ENCODE results near the gene AHNAK2.
A peak's percentile ranks its signal among the peaks of the same experiment; 100 is the strongest.

AHNAK2 gene

DNA sequence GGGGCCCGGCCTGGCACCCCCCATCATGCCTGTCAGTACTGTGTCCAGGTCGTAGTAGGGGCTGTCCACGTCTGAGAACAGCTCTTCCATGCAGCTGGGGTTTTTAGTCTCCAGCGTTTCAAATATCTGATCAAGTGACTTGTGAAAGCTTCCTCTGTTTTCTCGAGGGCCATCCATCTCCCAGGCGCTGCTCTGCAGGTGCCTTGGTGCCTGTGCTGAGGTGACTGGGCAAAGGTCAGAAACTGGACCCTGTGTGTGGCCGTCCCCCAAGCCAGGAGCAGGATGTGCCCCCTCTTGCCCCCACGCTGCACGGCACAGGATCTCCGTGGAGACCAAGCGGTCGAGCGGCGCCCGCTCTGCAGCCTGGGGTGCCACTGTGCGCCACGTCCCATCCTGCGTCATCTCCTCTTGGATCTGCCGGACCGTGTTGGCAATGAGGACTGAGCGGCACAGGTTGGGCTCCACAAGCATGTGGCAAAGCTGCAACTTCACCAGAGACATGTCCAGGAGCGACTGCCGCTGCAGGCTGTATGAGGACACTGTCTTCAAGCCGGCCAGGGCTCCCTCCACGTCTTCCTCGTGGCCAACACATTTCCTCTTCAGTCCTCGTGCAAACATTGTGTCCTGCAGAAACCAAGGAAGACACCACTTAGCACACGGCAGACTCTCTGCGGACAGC, 33.3 kb upstream of the AHNAK2 start:
- DNase-seq: no peak

DNA sequence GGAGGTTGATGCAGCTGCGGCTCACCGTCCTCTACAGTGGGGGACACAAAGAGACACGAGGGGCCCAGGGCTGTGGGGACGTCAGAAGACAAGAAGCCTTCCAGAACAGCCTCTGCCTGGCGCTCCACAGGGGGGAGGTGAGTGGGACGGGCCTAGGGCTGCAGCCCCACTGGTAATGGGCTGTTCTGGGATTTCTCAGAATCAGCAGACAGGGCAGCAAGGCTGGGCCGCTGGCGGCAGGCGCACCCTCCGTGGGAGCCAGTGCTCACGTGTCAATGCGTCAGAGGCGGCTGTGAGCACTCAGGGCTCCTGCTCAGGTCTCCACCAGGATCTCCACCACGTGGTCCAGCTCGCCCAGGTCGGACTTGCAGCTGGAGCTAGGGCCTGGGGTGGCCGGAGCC, 32.7 kb upstream of the AHNAK2 start:
- no peak for DNase-seq

DNA sequence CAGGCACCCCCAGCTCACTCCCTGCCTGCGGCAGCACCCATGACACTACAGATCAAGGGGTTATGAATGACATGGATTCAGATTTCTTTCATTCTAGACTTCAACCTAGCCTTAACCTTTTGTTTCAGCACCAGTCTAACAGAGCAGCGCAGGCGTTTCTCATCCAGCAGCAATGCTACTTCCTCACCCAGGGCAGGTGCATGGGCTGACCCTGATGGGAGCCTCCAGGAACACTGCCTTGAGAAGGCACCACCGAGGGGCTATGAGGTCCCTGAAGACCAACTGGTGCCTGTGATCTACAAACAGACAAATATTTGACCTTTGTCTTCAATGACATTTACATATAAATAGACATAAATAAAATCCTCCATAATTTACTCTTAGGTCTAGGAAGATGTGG, 31.9 kb upstream of the AHNAK2 start:
- no peak for DNase-seq

DNA sequence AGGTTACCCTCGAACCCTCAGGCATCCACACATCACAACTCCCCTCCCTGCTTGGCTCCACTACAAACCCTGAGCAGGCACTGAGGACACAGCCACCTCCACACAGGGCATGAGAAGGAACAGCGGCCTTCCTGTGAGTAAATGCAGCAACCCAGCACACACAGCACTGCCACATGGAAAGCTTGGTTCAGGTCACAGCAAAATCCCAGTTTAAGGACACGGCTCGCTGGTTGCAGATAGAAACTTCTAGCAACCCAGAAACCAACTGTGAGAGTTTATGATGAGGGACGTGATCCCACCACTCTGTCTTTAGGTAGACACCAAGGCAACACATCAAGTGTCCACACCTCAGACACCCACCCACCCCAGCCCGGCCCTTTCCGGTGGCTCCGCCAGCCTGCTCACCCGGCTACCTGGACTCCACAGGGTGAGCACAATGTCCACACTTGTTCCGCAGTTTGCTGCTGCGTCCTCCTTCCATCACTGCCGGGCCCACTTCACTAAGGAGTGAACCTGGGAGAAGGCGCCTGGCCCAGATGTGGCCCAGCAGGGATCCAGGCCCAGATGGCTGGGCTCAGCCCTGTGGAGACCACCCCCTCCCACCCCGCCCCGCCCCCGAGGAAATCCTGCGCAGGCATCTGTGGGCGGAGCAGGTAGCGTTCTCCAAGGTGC, 29.6 kb upstream of the AHNAK2 start:
- no peak for DNase-seq

DNA sequence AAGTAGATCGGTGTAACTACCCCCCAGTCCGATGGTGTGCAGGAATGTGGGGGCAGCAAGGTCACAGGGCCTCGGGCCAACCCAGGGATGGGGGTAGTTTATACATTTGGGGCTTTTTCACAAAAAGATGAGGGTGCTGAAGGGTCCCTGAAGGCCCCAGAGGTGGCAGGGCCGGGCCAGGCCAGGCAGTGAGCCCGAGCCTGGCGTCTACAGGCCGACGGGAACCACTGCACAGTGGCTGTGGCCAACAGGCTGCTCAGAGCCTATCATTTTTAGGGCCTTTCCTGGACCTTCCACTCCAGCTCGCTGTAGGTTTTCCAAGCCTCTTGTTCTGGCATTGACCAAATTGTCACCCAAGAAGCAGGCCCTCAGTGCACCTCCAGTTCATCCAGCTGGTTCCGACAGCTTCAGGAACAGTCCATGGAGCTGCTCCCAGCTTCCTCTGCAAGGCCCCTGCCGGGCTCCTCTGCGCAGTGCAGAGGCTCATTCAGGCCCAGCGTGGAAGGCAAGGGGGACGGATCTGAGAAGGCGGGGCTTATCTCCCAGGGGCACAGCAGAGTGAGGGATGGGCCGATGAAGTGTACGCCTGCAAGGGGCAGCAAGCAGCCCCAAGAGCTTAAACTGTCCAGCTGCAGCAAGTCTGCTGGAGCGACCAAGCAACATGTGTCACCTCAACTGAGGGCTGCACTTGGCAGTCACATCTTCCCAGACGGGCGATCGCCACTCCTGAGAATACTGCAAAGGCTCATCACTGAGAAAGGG, 28.8 kb upstream of the AHNAK2 start:
- no peak for DNase-seq

DNA sequence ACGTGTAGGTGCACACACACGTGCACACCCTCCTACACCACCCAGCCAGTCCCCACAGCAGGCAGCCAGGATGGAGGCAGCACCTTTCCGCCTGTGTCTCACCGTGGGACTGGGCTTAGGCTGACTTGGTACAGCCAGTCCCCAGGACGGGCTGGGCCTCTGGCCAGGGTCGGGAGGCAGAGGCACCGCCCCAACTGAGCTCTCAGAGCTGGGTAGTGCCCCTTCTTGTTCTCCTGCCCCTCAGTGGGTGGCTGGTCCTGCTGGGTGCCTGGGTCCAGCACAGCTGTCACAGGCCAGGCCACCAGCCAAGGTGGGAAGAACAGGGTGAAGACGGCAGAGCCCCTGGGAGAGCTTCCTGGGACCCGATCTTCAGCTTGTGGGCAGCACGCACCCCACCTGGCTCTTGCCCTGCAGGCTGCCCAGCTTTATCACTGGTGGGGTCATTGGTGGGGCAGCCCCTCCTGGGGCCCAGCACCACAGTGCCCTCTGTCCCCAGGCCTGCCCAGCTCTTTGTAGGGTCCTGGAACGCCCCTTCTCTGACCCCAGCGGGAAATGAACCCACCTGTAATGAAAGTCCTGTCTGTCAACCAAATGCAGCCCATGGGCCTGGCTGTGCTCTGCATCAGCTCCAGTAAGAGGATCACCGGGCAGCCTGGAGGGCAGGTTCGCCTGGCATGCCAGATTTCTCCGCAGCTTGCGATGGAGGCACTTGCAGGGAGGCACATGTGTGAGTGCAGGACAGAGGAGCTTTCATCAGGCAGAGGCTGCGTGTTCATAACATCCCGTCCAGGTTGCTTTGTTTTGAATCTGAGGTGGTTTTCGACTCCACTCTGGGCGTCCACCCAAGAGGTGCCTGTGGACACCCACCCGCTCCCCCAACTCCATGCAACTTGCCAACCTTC, 28.0 kb upstream of the AHNAK2 start:
- no peak for DNase-seq

DNA sequence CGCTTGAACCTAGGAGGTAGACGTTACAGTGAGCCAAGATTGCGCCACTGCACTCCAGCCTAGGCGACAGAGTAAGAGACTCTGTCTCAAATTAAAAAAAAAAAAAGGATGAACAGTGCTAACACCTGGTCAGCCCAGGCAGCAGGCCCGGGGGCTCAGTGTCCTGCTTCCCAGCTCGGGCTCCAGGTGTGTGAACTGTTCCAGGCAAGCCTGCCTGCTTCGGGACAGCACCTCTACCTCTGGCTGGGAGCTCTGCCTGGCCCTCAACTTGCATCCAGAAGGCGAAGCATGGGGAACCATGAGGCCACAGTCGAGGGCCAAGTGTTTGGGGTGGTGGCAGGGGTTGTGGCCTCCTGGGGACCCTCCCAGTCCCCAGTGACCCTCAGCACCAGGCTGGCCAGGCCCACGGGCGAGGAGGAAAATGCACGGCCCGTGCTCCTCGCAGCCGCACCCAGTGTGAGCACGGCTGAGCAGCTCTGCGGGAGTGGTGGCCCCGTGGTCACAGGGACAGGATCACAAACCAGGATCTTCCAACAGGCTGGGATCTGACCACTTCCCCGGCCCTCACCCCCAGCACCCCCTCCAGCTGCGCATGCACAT, 27.3 kb upstream of the AHNAK2 start:
- no peak for DNase-seq

DNA sequence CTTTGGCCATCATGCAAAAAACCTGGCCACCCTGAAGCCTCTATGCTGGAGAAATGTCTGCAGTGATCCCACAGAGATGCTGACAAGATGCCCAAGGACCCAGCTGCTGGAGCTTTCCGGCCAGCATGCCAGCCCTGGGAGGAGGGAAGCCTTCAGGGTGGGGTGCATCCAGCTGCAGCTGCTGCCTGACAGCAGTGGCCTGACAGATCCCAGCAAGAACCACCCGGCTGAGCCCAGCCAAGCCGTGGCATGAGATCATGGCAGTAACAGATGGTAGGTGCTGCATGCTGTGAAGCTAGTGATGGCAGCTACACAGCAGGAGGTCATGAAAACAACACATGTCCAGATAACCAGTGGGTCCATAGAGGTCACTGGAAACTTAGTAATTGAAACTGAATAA, 21.2 kb upstream of the AHNAK2 start:
- DNase-seq: no peak

DNA sequence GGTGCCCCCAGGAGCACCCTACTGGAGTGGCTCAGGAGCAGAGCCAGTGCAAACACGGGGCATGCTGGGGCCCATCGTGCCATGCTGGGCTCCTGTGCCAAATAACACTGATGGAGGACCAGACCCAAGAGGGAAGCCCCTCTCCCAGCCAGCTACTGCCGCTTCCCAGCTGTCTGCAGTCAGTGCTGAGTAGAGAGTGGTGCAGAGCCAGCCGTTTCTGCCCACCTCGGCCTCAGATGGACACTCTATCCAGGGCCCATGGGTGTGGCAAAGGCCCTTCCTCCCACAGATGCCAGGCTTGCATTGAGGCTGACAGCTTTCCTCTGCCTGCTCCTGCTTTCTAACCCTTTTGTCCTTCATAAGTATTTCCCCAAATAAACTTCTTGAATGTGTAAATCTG, 20.6 kb upstream of the AHNAK2 start:
- no peak for DNase-seq

DNA sequence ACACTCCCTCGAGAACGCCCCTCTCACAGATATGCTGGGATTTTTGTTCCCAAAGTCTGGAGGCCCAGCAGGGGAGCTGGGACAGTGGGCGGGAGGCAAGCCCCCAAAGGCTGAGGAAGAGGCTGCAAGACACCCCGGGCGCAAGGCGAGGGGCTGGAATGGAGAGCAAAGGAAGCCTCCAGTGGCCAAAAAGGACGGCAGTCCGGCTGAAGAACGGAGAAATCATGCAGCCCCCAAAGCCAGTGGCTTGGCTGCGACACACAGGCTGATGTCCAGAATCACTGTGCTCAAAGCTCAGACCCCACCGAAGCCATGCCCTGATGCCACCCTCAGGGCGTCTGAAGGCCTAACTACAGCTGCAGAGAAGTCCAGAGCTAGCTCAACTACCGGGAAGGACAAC, 18.3 kb upstream of the AHNAK2 start:
- DNase-seq: no peak

DNA sequence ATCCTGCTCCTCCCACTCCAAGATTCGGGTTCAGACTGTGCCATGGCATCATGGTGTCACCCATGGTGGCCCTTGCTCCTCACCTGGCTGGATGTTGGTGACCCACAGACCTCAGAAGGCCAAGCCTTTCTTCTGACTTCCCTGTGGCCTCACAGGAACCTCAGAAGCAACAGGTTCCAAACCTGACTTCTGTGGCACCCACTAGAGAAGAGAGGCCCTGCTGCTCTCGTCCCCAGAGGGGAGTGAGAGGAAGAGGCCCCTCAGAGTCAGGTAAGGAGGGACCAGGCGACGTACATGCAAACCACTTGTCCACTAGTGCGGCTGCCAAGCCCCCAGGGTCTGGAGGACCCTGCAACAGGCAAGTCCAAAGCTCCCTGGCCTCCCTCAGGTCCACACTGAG, 17.9 kb upstream of the AHNAK2 start:
- no peak for DNase-seq

DNA sequence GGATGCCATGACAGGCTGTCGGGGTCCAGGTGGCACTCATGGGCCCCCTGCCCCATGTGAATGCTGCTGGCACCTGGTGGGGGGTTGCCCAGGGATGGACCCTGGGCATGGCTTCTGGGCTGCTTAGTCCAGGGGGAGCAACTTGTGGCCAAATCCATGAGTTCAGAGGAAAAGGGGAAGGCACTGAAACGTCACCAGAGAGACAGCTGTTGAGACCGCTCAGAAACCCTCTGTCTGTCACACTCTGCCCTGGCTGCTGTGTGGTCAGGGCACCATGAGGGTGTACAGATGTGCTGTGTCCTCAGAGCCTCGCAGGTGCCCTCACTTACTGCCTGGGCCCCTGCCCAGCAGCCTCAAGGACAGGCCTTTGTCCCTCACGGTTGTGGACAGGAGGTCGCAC, 16.8 kb upstream of the AHNAK2 start:
- DNase-seq: no peak

DNA sequence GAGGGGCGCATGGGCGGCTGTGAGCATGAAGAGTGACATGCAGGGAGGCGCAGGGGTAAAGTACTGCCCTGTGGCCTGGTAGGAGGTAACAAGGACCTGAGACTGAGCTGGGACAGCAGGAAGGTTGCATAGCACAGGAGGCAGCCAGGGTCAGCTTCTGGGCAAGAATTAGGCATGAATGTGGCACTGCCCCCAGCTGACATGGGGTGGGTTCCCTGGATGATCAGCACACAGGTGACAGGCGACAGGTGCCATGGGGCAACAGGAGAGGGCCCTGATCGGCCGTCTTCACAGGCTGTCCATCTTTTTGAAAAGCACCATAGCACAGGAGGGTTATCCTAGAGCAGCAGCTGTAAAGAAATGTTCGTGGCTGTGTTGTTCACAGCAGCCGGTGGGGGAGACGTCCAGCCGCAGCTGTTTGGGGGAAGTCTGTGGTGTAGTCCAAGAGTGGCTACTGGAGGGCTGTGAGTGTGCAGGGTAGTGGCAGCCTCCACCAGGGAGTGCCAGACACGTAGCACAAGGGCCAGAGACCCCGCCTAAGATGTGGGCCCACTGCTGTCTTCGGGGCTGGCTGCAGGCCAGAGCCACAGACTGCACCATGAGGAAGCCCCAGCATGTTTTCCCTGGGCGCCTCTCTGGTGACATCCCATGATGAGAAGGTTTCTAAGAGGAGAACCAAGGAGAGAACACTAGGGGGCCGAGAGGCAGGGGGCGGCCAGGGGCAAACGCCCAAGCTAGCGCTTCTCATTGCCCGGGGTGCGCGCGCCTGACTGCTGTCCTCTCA, 15.8 kb upstream of the AHNAK2 start:
- no peak for DNase-seq

DNA sequence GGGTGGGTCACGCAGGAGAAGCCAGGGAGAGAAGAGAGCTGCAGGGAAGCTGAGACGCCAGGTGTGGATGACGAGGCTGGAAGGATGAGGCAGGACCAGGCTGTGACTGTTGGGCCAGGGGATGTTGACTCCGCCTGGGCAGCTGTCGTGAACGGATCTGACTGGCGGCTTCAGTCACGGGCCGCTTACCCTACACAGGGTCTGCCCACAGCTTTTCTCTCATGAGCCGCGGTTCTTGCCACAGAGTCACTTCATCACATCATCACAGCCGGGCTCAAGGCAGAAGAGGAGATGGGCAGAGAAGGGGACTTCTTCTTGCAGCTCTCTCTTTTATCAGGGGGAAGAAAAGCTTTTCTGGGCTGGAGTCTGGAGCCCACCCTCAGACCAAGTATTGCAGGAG, 15.1 kb upstream of the AHNAK2 start:
- DNase-seq: no peak

DNA sequence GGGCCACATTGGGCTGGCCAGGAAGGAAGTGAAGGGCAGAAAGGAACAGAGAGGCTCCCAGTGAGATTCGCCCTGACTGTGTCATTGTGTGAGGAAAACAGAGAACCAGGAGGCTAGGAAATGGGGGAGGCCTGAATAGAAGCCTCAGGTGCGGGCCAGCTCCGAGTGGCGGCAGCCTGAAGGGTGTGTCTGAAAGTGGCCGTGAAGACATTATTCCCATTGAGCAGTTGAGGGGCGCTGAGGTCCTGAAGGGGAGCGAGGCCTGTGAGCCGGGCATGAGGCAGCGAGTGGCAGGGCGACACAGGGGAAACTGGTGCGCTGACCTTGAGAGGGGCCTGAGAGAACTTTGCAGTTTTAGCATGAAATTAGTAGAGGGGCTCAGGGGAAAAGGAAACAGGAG, 14.3 kb upstream of the AHNAK2 start:
- no peak for DNase-seq

DNA sequence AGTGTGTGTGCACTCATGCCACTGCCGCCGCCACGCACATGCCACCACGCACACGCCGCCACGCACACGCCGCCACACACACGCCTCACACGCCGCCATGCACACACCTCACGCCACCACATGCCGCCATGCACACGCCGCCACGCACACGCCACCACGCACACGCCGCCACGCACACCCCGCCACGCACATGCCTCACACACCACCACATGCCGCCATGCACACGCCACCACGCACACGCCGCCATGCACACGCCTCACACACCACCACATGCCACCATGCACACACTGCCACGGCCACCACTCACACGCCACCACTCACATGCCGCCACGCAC, 13.7 kb upstream of the AHNAK2 start:
- DNase-seq: no peak

DNA sequence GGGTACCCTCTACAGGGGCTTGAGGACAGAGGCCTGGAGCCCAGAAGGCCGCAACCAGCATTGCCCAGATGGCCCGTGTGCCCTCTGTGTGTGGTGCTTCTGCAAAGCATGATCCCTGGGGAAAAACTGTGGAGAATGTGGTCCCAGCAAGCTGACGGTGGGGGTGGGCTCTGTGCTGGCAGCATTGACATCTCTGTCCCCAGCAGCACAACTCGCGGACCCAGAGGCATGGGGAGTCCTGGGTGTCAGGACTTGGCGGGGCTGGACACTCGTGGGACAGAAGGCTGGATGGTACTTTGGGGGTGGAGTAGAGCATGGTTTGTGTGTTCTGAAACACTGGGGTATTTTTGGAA, 11.8 kb upstream of the AHNAK2 start:
- DNase-seq: no peak

DNA sequence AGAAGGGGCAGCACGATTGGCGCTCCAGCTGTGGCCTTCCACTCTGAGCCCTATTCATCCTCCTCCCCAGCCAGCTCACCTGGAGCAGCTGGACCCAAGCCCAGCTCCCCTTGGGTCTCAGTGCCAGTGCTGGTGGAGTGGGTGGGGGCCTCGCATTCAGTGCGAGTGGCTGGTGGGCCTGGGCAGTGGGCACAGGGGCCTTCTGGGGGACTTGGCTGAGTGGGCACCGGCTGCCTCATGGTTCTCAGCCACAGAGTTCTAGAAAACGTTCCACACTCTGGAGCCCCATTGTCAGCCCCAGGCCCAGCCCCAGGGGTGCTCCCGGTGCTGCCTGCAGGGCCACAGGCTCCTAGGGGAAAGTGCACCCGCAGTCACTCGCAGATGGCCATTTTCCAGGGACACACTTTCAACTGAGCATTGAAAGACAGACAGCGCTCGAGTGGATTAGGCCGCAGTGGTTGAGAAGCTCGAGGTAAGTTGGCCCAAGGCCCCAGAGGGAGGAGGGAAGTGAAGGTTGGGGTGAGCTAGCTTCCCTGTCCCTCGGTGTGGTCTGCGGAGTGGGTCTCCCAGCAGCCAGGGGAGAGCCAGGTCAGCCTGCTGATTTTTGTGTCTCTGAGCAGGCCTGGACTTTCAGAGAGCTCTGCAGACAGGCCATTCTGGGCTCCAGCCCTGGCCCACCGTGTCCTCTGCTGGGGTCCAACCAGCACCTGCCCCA, 11.2 kb upstream of the AHNAK2 start:
- DNase-seq: no peak

DNA sequence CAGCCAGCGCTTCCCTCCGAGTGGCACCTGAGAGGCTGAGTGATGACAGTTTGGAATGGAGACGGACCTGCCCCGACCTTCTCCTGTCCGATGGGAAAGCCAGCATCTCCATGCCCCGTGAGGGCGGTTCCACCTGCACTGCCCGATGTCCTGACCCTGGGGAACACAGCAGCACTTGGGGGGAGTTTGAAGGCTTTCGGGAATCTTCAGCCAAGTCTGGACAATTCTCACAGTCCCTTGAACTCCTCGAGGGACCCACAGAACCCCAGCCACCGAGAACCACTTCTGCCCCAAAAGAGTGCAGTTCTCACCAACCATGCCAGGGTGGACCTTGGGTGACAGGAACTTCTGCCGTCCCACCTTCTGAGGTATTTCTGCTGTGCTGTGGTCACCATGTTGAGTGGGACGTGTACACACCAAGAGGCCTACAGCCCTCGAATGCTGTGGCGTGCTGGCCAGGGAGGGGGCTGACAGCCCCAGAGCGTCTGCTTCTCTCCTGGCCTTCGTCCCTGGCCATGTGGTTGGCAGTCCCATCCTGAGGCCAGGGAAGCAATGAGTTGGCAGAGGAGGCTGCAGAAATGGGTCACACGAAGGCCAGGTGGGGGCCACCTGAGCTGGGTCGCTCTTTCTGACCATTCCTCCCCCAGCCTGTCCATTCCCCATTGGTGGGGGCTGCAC, 8.5 kb upstream of the AHNAK2 start:
- DNase-seq: no peak

DNA sequence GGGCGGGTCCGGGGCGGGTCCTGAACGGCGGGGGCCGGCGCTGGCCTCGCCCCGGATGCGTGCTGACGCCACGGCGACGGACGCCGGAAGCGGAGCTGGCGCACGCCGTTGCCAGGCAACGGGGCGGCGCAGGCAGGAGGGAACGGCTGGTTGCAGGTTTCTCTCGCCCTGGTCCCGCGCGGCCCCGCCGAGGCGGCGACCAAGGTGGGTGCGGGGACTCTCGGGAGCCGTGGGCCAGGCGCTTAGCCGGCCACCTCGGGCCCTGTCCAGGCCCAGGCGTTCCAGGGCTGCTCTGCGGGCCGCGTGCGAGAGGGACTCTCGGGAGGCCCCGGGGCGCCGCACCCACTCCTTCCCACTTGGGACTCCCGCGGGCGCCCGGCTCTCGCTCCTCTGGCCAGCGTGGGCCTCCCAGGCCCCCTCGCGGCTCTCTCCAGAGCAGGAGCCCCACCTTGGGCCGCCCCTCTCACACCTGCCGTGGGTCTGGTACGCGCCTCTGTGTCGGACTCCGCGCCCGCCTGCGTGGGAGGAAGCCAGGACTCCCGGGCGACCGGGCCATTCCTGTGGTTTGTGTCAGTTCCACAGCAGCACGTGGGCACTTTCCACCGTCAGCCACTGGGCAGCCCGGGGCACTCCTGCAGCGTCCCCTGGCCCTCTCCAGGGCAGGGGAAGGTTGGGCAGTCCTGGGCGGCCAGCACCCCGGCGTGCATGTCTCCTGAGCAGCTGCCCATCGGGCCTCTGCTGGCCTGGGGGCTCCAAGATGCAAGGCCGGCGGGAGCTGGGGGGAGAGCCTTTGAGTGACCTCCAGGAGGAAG, 7.7 kb upstream of the AHNAK2 start, which contains the start of gene CLBA1:
Gene CLBA1 (plus strand): TSS at position 114 of the 812 bp plus-strand sequence. CDS start 644 bp downstream, at position 758.
- peak; percentile 98 for DNase-seq
